Activated CD4-positive, alpha-beta T cell treated with anti-CD3 and anti-CD28 coated beads, Interleukin-2, Interleukin-4, amounts not matched to agents 100 ng/mL and 50 ng/mL, durations not matched to agents 16 hours and 8 hours (primary cell): ENCODE results near the gene RYR2.

Source experiments
- DNase-seq: peaks from one replicate; pipeline ENCODE4 v3.0.0-alpha.2; 2020; ENCODE audit warnings: low spot score

RYR2 gene

GRCh38 chr1:237457573-237457972, 415.6 kb downstream of the RYR2 start:
- DNase-seq = no peak

- DNase-seq = no peak
Observed at GRCh38 chr1:237467320-237467719, 425.3 kb downstream of the RYR2 start.

GRCh38 chr1:237470712-237471338, 428.8 kb downstream of the RYR2 start:
- DNase-seq = no peak

GRCh38 chr1:237471377-237471776, 429.4 kb downstream of the RYR2 start:
- DNase-seq = no peak

- DNase-seq = no peak
Observed at GRCh38 chr1:237471956-237472355, 430.0 kb downstream of the RYR2 start.

- DNase-seq = no peak
Observed at GRCh38 chr1:237473854-237474253, 431.9 kb downstream of the RYR2 start.

- no peak for DNase-seq
Observed at GRCh38 chr1:237478082-237478481, 436.1 kb downstream of the RYR2 start.

- no peak for DNase-seq
Observed at GRCh38 chr1:237478842-237479241, 436.9 kb downstream of the RYR2 start.

- DNase-seq = no peak
Observed at GRCh38 chr1:237482777-237483176, 440.8 kb downstream of the RYR2 start.

GRCh38 chr1:237492359-237492758, 450.4 kb downstream of the RYR2 start:
- no peak for DNase-seq

- DNase-seq = no peak
Observed at GRCh38 chr1:237500566-237500965, 458.6 kb downstream of the RYR2 start.

- DNase-seq = no peak
Observed at GRCh38 chr1:237503292-237503691, 461.3 kb downstream of the RYR2 start.

- peak; percentile 39 for DNase-seq
Observed at GRCh38 chr1:237507005-237507404, 465.0 kb downstream of the RYR2 start.

- DNase-seq = no peak
Observed at GRCh38 chr1:237509748-237510147, 467.8 kb downstream of the RYR2 start.

GRCh38 chr1:237525102-237525501, 483.1 kb downstream of the RYR2 start:
- no peak for DNase-seq

- DNase-seq = no peak
Observed at GRCh38 chr1:237527761-237528160, 485.8 kb downstream of the RYR2 start.

- DNase-seq = no peak
Observed at GRCh38 chr1:237528545-237528944, 486.6 kb downstream of the RYR2 start.

GRCh38 chr1:237539055-237539454, 497.1 kb downstream of the RYR2 start:
- DNase-seq = no peak

GRCh38 chr1:237542525-237543418, 500.8 kb downstream of the RYR2 start:
- no peak for DNase-seq

- no peak for DNase-seq
Observed at GRCh38 chr1:237553078-237553477, 511.1 kb downstream of the RYR2 start.

- DNase-seq = no peak
Observed at GRCh38 chr1:237556911-237557310, 514.9 kb downstream of the RYR2 start.

GRCh38 chr1:237562242-237562823, 520.3 kb downstream of the RYR2 start:
- DNase-seq = peak; percentile 67

- no peak for DNase-seq
Observed at GRCh38 chr1:237565236-237565635, 523.3 kb downstream of the RYR2 start.
